OCI-LY7 (cell line): ENCODE results near the gene ZNF708. TPM values are rescaled to one million over a fixed set of nuclear protein-coding genes. Genes with fewer than 3 reads are reported as not detected.
"Not testable (repeated sequence)": the region's sequence is repeated elsewhere in the genome, so short reads cannot be mapped to it uniquely, and the experiment has no call there.

Experiments
- BruUV-seq: library from RNA; stranded (reverse); fragments of 400-500 nt; replicated peaks from 2 replicates; lab custom pipeline; 2021; lab: Mats Ljungman, UMichigan
- CTCF ChIA-PET: fragments of 300-600 bp; sonication (Branson Sonifier 250); formaldehyde crosslinking; loops from one replicate; lab custom pipeline; 2022; ENCODE audit warnings: antibody characterized with exemption; ENCODE audit not compliant: unreplicated experiment; lab: Charles Lee
- POLR2A ChIA-PET: fragments of 300-600 bp; sonication (Branson Sonifier 250); formaldehyde crosslinking; loops from one replicate; lab custom pipeline; 2022; ENCODE audit warnings: antibody characterized with exemption; lab: Charles Lee
- DNase-seq: peaks from one replicate; pipeline ENCODE4 v3.0.0-alpha.2; 2015; ENCODE audit warnings: low spot score
- H2AFZ ChIP-seq: fragments of 200-600 bp; sonication (generic), shearing (Covaris generic); 2 replicates; pipeline ENCODE4 v1.6.1; 2014; ENCODE audit warnings: mild to moderate bottlenecking, antibody characterized with exemption, low read length, moderate library complexity
- H3K27ac ChIP-seq: fragments of 200-600 bp; sonication (generic); 2 replicates; pipeline ENCODE4 v1.5.1; 2014; ENCODE audit warnings: mixed run types, low read depth, mild to moderate bottlenecking, moderate library complexity, low read length, inconsistent platforms; ENCODE audit not compliant: poor library complexity, severe bottlenecking
- H3K36me3 ChIP-seq: fragments of 200-600 bp; sonication (generic); 2 replicates; pipeline ENCODE4 v1.6.1; 2014; ENCODE audit warnings: mild to moderate bottlenecking, antibody characterized with exemption, low read length, moderate library complexity, mixed read lengths; ENCODE audit not compliant: insufficient read depth
- H3K4me1 ChIP-seq: fragments of 200-600 bp; sonication (generic); 2 replicates; pipeline ENCODE4 v1.5.1; 2014; ENCODE audit warnings: mild to moderate bottlenecking, low read length; ENCODE audit not compliant: insufficient read depth, poor library complexity, severe bottlenecking
- H3K4me2 ChIP-seq: fragments of 200-600 bp; sonication (generic); 2 replicates; pipeline ENCODE4 v1.6.1; 2014; ENCODE audit warnings: mild to moderate bottlenecking, low read length
- H3K4me3 ChIP-seq: fragments of 200-600 bp; sonication (generic); 2 replicates; pipeline ENCODE4 v1.5.1; 2014; ENCODE audit warnings: mild to moderate bottlenecking, low read depth, low read length; ENCODE audit not compliant: poor library complexity, severe bottlenecking
- H3K79me2 ChIP-seq: fragments of 200-600 bp; sonication (generic); 2 replicates; pipeline ENCODE4 v1.6.1; 2016; ENCODE audit warnings: low read depth, mild to moderate bottlenecking, low read length, moderate library complexity, mixed read lengths; ENCODE audit not compliant: insufficient read depth
- H3K9me2 ChIP-seq: fragments of 200-600 bp; sonication (generic); 2 replicates; pipeline ENCODE4 v1.6.1; 2016; ENCODE audit warnings: mild to moderate bottlenecking, low read length, mixed read lengths; ENCODE audit not compliant: insufficient read depth
- H3K9me3 ChIP-seq: fragments of 200-600 bp; sonication (generic); 2 replicates; pipeline ENCODE4 v1.6.1; 2014; ENCODE audit warnings: mild to moderate bottlenecking, mixed run types, low read length, mixed read lengths
- H4K20me1 ChIP-seq: fragments of 200-600 bp; sonication (generic); 2 replicates; pipeline ENCODE4 v1.6.1; 2014; ENCODE audit warnings: mild to moderate bottlenecking, antibody characterized with exemption, low read length, moderate library complexity, mixed read lengths; ENCODE audit not compliant: insufficient read depth
- CTCF ChIP-seq: fragments of 200-600 bp; sonication (generic); conservative IDR thresholded peaks from 2 replicates; pipeline ENCODE4 v1.5.1; 2014; ENCODE audit warnings: mild to moderate bottlenecking, antibody characterized with exemption, low read length, moderate library complexity, mixed read lengths
- EZH2phosphoT487 ChIP-seq: fragments of 200-600 bp; sonication (generic); IDR thresholded peaks from 2 replicates; pipeline ENCODE4 v1.6.1; 2018; ENCODE audit warnings: low read depth, borderline replicate concordance, mild to moderate bottlenecking, mixed run types, antibody characterized with exemption, low read length, moderate library complexity, mixed read lengths
- intact Hi-C: fragments of 100-400 bp; cut with micrococcal nuclease; formaldehyde crosslinking; loops from one replicate; pipeline ENCODE4 v1.10.0; 2022; ENCODE audit not compliant: unreplicated experiment
- total RNA-seq, 2 experiments: library from RNA; depleted of rRNA in 1 of 2; stranded (reverse); fragments of >200 nt in 1 of 2; shearing (Covaris generic) in 1 of 2; gene quantifications; 2 replicates each; pipeline ENCODE4 v1.2.3, GENCODE V29; 2014 to 2022

The ZNF708 gene
- total RNA-seq, 2 experiments from 2014 or later, result 19.3 to 26.5 TPM

DNA sequence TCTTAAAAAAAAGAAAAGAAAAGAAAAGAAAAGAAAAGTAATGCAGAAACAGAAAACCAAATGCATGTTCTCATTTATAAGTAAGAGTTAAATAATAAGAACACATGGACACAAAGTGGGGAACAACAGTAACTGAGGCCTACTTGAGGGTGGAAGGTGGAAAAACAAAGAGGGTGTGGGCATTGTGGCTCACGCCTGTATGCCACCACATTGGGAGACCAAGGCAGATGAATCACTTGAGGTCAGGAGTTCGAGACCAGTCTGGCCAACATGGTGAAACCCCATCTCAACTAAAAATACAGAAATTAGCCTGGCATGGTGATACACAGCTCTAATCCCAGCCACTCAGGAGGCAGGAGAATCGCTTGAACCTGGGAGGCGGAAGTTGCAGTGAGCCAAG, 8.1 kb downstream of the ZNF708 start:
- Histone ChIP-seq H3K79me2 (peaks cover 76% of the 10 kb centered on the region), H3K36me3 (peaks cover 78% of the 10 kb centered on the region), H2AFZ (no peak overlapping the region), H3K9me2 (no peaks in the 10 kb centered on the region), H3K4me1 (no peaks in the 10 kb centered on the region), H3K27ac (no peak overlapping the region), H3K9me3 (peaks cover 24% of the 10 kb centered on the region; the same call in 1 of the 2 replicates), H4K20me1 (no peaks in the 10 kb centered on the region), H3K4me2 (no peak overlapping the region), H3K4me3 (no peak overlapping the region)
- intact Hi-C loops, result loop anchor here (10.0 kb wide), 1 partner anchor 546 kb away; the partner anchor contains the start of gene ZNF66
- ChIA-PET CTCF (no interaction called here), POLR2A (no interaction called here)
- DNase-seq, result no peak
- no peak for TF ChIP-seq EZH2phosphoT487
- no peak for TF ChIP-seq CTCF
- no TSS peak for BruUV-seq

DNA sequence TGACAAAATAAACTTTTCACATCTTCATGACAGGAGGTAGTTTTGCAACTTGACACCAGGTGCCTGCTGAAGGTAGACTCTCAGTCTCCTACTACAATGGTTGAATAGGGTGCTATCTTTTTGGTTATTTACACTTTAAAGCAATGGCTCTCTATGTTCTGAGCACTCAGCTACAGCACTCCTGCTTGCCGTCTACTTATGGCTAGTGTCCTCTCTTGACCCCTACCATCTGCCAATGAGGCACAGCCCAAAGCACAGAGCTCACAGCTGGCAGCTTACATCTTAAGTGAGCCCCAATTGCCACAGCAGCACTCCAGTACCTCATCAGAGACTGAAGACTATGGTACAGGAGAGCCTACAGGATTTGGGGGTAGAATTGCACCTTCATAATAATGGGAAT, 11.4 kb downstream of the ZNF708 start:
- Histone ChIP-seq H3K79me2 (peaks cover 59% of the 10 kb centered on the region), H3K9me2 (no peaks in the 10 kb centered on the region), H2AFZ (no peak overlapping the region), H3K4me1 (no peaks in the 10 kb centered on the region), H3K4me3 (no peak overlapping the region), H4K20me1 (no peaks in the 10 kb centered on the region), H3K27ac (no peak overlapping the region), H3K36me3 (peaks cover 60% of the 10 kb centered on the region), H3K4me2 (no peak overlapping the region), H3K9me3 (peaks cover 14% of the 10 kb centered on the region; the same call in 1 of the 2 replicates)
- no peak for DNase-seq
- intact Hi-C loops, result no loop called here
- TF ChIP-seq EZH2phosphoT487, result no peak
- TSS peak; percentile 10 for BruUV-seq
- ChIA-PET CTCF (no interaction called here), POLR2A (interaction anchor here (1.6 kb wide), 1 partner anchor 11 kb away, joined by 5 read pairs; no protein-coding TSS in a partner anchor)

GRCh38 chr19:21314676-21315075, 14.5 kb downstream of the ZNF708 start:
- Histone ChIP-seq H3K9me3 (peaks cover 10% of the 10 kb centered on the region; the same call in 1 of the 2 replicates), H3K4me1 (no peaks in the 10 kb centered on the region), H3K9me2 (no peaks in the 10 kb centered on the region), H3K4me2 (no peak overlapping the region), H3K27ac (no peak overlapping the region), H2AFZ (no peak overlapping the region), H3K79me2 (peaks cover 56% of the 10 kb centered on the region), H4K20me1 (no peaks in the 10 kb centered on the region), H3K4me3 (no peak overlapping the region), H3K36me3 (peaks cover 67% of the 10 kb centered on the region)
- ChIA-PET CTCF (no interaction called here), POLR2A (interaction anchor here (1.7 kb wide), 1 partner anchor 14 kb away, joined by 6 read pairs; the partner anchor contains the start of gene ZNF708)
- no peak for DNase-seq
- TF ChIP-seq EZH2phosphoT487 (no peak), CTCF (no peak)
- intact Hi-C loops, result no loop called here
- no TSS peak for BruUV-seq

GRCh38 chr19:21312807-21313206, 16.4 kb downstream of the ZNF708 start:
- H3K4me2 ChIP-seq, H3K27ac ChIP-seq, DNase-seq, CTCF ChIA-PET, H4K20me1 ChIP-seq, H3K9me2 ChIP-seq, H3K9me3 ChIP-seq, H3K4me3 ChIP-seq, BruUV-seq, H2AFZ ChIP-seq, H3K4me1 ChIP-seq, intact Hi-C loops: not testable (repeated sequence)
- Histone ChIP-seq H3K36me3 (peaks cover 67% of the 10 kb centered on the region), H3K79me2 (peaks cover 37% of the 10 kb centered on the region)
- POLR2A ChIA-PET, result interaction anchor here (0.7 to 1.4 kb wide), 2 partner anchors 9 to 878 kb away, joined by 4 to 5 read pairs; no protein-coding TSS in a partner anchor
